ENCODE data around the gene KIF3A. TPM values are rescaled to one million over a fixed set of nuclear protein-coding genes. Genes with fewer than 3 reads are reported as not detected.

Gene KIF3A
- total and polyA plus RNA-seq, 7 experiments from 2014 or later = 7.5 to 30.0 (median 11.4) TPM

GRCh38 chr5:132718544-132719312 lies 18.6 kb downstream of the KIF3A start:
- H3K27me3 ChIP-seq (ENCODE audit: control insufficient read depth in 2 of 2, insufficient read depth in 2 of 2, low read length in 2 of 2) = no peaks in the 10 kb centered on the region
- no peaks in the 10 kb centered on the region for H3K27me3 Mint-ChIP-seq
- H3K27ac ChIP-seq (ENCODE audit: low read depth, low read length) = no peak overlapping the region
- H3K9me3 ChIP-seq (ENCODE audit: control insufficient read depth in 2 of 3, low read length in 3 of 3) = no peaks in the 10 kb centered on the region
- no peak overlapping the region for H3K4me3 Mint-ChIP-seq
- DNase-seq = no peak
- peaks cover 0 to 9% (median 4%) of the 10 kb centered on the region in 3 experiments for H3K36me3 ChIP-seq (ENCODE audit: control insufficient read depth in 2 of 3, insufficient read depth in 3 of 3, low read length in 3 of 3)
- no peaks in the 10 kb centered on the region for H3K9me3 Mint-ChIP-seq
- peaks cover 0 to 40% (median 15%) of the 10 kb centered on the region in 5 donors for H3K36me3 Mint-ChIP-seq
- H3K4me1 ChIP-seq (ENCODE audit: control insufficient read depth in 2 of 2, insufficient read depth in 2 of 2, low read length in 2 of 2) = no peaks in the 10 kb centered on the region
- peaks cover 0 to 15% (median 9%) of the 10 kb centered on the region in 7 donors for H3K4me1 Mint-ChIP-seq
- intact Hi-C loops (cut with micrococcal nuclease) = loop anchor here in 1 of 2 donors (10.0 kb wide), 1 partner anchor 94 kb away; no protein-coding TSS in a partner anchor
- POLR2A ChIA-PET = no interaction called here
- ATAC-seq = no peak
- CTCF ChIA-PET = no interaction called here
- H3K27ac Mint-ChIP-seq = no peak overlapping the region
- H3K4me3 ChIP-seq (ENCODE audit: low read length) = no peak overlapping the region

DNA sequence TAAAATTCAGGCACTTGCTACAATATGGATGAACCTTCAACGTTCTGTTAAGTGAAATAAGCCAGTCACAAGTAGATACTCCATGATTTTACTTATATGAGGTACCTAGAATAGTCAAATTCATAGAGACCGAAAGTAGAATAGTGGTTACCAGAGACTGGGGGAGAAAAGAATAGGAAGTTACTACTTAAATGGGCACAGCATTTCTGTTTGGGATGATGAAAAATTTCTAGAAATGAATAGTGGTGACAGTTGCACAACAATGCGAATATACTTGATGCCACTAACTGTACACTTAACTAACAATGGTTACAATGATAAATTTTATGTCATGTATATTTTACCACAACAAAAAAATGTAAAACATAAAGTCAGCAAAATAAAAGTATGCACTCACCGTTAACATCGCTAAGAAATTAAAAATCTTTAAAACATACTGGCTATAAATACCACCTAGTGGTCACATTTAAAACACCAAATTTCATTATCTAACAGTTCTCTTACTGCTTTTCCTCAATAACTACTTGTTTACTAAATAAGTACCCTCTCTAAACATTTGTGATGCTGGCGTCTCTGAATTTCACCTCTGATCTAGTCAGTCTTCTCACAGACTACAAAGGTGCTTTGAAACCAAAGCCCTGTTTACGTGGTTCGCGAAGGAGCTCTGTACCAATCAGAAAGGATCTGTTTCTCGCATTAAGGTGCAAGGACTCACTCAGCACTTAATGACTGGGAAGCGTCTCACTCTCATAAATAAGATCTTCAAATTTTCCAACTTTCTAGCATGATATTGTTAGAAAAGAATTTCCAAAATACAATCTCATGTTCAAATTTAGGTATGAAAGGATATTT lies 22.7 kb downstream of the KIF3A start:
- POLR2A ChIA-PET = interaction anchor here (0.8 to 1.4 kb wide), 3 partner anchors 10 to 1142 kb away, joined by 3 to 4 read pairs (median 3); partner anchors contain the start of gene SEPTIN8
- DNase-seq (peak in 5 of 9 donors; percentile 6 to 23 (median 14)), ATAC-seq (peak; percentile 34)
- CTCF ChIA-PET = interaction anchor here (0.6 kb wide), 1 partner anchor 15 kb away, joined by 3 read pairs; no protein-coding TSS in a partner anchor
- intact Hi-C loops (cut with micrococcal nuclease) = loop anchor here (1.0 to 10.0 kb wide), 5 partner anchors 90 to 330 kb away; no protein-coding TSS in a partner anchor
- H3K27ac Mint-ChIP-seq = peak overlapping the region in 3 of 9 donors; percentile 22 to 78 (median 60)
- H3K27me3 ChIP-seq (ENCODE audit: control insufficient read depth in 2 of 2, insufficient read depth in 2 of 2, low read length in 2 of 2) = no peaks in the 10 kb centered on the region
- H3K27ac ChIP-seq (ENCODE audit: low read depth, low read length) = no peak overlapping the region
- no peaks in the 10 kb centered on the region for H3K27me3 Mint-ChIP-seq
- peaks cover 0 to 1% (median 0%) of the 10 kb centered on the region in 11 donors for H3K9me3 Mint-ChIP-seq
- peak overlapping the region in 6 of 10 donors; percentile 28 to 70 (median 46) for H3K4me3 Mint-ChIP-seq
- peaks cover 0 to 20% (median 9%) of the 10 kb centered on the region in 7 donors for H3K4me1 Mint-ChIP-seq
- H3K36me3 ChIP-seq (ENCODE audit: control insufficient read depth in 2 of 3, insufficient read depth in 3 of 3, low read length in 3 of 3) = peaks cover 0 to 1% (median 0%) of the 10 kb centered on the region in 3 experiments
- peaks cover 4 to 30% (median 13%) of the 10 kb centered on the region in 5 donors for H3K36me3 Mint-ChIP-seq
- H3K9me3 ChIP-seq (ENCODE audit: control insufficient read depth in 2 of 3, low read length in 3 of 3) = no peaks in the 10 kb centered on the region
- no peaks in the 10 kb centered on the region for H3K4me1 ChIP-seq (ENCODE audit: control insufficient read depth in 2 of 2, insufficient read depth in 2 of 2, low read length in 2 of 2)
- no peak overlapping the region for H3K4me3 ChIP-seq (ENCODE audit: low read length)

DNA sequence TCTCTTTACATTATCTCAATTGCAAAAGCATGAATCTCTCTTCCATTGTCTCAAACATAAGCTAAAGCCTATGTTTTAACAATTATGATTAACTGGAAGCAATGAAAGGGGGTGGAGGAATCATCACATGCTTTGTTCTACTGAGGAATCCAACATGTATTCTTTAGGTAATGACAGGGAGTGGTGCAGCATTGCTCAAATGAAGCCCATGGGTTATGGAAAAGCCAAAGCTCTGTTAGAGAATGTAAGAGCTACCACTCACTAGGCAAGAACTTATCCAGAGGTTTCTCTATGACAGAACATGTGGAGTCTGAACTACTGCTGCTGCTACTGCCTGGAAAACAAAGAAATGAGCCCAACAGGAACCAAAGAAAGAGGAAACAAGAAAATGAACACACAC lies 28.7 kb downstream of the KIF3A start:
- Histone ChIP-seq H3K4me1 (ENCODE audit: control insufficient read depth in 2 of 2, insufficient read depth in 2 of 2, low read length in 2 of 2) (no peaks in the 10 kb centered on the region), H3K27me3 (ENCODE audit: control insufficient read depth in 2 of 2, insufficient read depth in 2 of 2, low read length in 2 of 2) (no peaks in the 10 kb centered on the region), H3K9me3 (ENCODE audit: control insufficient read depth in 2 of 3, low read length in 3 of 3) (no peaks in the 10 kb centered on the region), H3K27ac (ENCODE audit: low read depth, low read length) (no peak overlapping the region), H3K4me3 (ENCODE audit: low read length) (no peak overlapping the region), H3K36me3 (ENCODE audit: control insufficient read depth in 2 of 3, insufficient read depth in 3 of 3, low read length in 3 of 3) (no peaks in the 10 kb centered on the region)
- ChIA-PET POLR2A (interaction anchor here (0.6 kb wide), 1 partner anchor 199 kb away, joined by 3 read pairs; no protein-coding TSS in a partner anchor), CTCF (no interaction called here)
- no peaks in the 10 kb centered on the region for H3K27me3 Mint-ChIP-seq
- H3K36me3 Mint-ChIP-seq = peaks cover 5 to 33% (median 14%) of the 10 kb centered on the region in 5 donors
- H3K4me3 Mint-ChIP-seq = no peak overlapping the region
- H3K27ac Mint-ChIP-seq = no peak overlapping the region
- DNase-seq (no peak), ATAC-seq (no peak)
- H3K4me1 Mint-ChIP-seq = peaks cover 0 to 21% (median 0%) of the 10 kb centered on the region in 7 donors
- intact Hi-C loops (cut with micrococcal nuclease) = no loop called here
- peaks cover 0 to 1% (median 0%) of the 10 kb centered on the region in 11 donors for H3K9me3 Mint-ChIP-seq

DNA sequence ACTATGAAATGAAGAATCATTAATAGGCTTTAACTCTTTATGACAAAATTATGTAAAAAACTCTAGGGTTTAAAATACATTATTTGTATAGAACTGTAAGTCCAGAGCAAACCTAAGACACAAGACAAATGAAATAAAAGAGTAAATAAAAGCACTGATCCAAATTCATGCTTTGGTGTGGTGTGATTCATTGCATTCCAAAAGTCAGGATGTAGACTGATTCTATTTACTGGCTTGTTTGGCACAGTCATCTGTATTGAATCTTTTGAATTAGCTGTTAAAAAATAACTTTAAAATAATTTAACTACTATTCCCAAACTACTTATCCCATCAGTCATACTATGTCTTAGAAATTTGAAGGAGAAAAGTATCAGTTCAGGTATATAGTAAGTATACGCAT lies 32.5 kb downstream of the KIF3A start:
- Histone ChIP-seq H3K27me3 (ENCODE audit: control insufficient read depth in 2 of 2, insufficient read depth in 2 of 2, low read length in 2 of 2) (no peaks in the 10 kb centered on the region), H3K27ac (ENCODE audit: low read depth, low read length) (no peak overlapping the region), H3K36me3 (ENCODE audit: control insufficient read depth in 2 of 3, insufficient read depth in 3 of 3, low read length in 3 of 3) (peaks cover 0 to 15% (median 0%) of the 10 kb centered on the region in 3 experiments), H3K4me1 (ENCODE audit: control insufficient read depth in 2 of 2, insufficient read depth in 2 of 2, low read length in 2 of 2) (no peaks in the 10 kb centered on the region), H3K4me3 (ENCODE audit: low read length) (no peak overlapping the region), H3K9me3 (ENCODE audit: control insufficient read depth in 2 of 3, low read length in 3 of 3) (no peaks in the 10 kb centered on the region)
- H3K9me3 Mint-ChIP-seq = no peaks in the 10 kb centered on the region
- H3K27ac Mint-ChIP-seq = no peak overlapping the region
- no peak overlapping the region for H3K4me3 Mint-ChIP-seq
- peaks cover 0 to 28% (median 0%) of the 10 kb centered on the region in 7 donors for H3K4me1 Mint-ChIP-seq
- no peaks in the 10 kb centered on the region for H3K27me3 Mint-ChIP-seq
- H3K36me3 Mint-ChIP-seq = peaks cover 12 to 51% (median 33%) of the 10 kb centered on the region in 5 donors
- CTCF ChIA-PET = no interaction called here
- intact Hi-C loops (cut with micrococcal nuclease) = loop anchor here in 1 of 2 donors (5.0 kb wide), 1 partner anchor 43 kb away; no protein-coding TSS in a partner anchor
- POLR2A ChIA-PET = interaction anchor here (1.1 kb wide), 1 partner anchor 10 kb away, joined by 3 read pairs; no protein-coding TSS in a partner anchor
- DNase-seq (no peak), ATAC-seq (no peak)

GRCh38 chr5:132695956-132696355 lies 41.4 kb downstream of the KIF3A start:
- intact Hi-C loops (cut with micrococcal nuclease) = no loop called here
- POLR2A ChIA-PET = no interaction called here
- Mint-ChIP-seq H3K27ac (no peak overlapping the region), H3K36me3 (peaks cover 18 to 45% (median 35%) of the 10 kb centered on the region in 5 donors), H3K9me3 (peaks cover 0 to 2% (median 0%) of the 10 kb centered on the region in 11 donors), H3K4me3 (no peak overlapping the region), H3K27me3 (no peaks in the 10 kb centered on the region), H3K4me1 (peaks cover 0 to 21% (median 0%) of the 10 kb centered on the region in 7 donors)
- Histone ChIP-seq H3K4me1 (ENCODE audit: control insufficient read depth in 2 of 2, insufficient read depth in 2 of 2, low read length in 2 of 2) (peaks cover 0 to 4% of the 10 kb centered on the region in 2 donors), H3K27ac (ENCODE audit: low read depth, low read length) (no peak overlapping the region), H3K27me3 (ENCODE audit: control insufficient read depth in 2 of 2, insufficient read depth in 2 of 2, low read length in 2 of 2) (no peaks in the 10 kb centered on the region), H3K4me3 (ENCODE audit: low read length) (no peak overlapping the region), H3K9me3 (ENCODE audit: control insufficient read depth in 2 of 3, low read length in 3 of 3) (no peaks in the 10 kb centered on the region), H3K36me3 (ENCODE audit: control insufficient read depth in 2 of 3, insufficient read depth in 3 of 3, low read length in 3 of 3) (peaks cover 0 to 12% (median 0%) of the 10 kb centered on the region in 3 experiments)
- DNase-seq = no peak
- CTCF ChIA-PET = no interaction called here
- no peak for ATAC-seq

DNA sequence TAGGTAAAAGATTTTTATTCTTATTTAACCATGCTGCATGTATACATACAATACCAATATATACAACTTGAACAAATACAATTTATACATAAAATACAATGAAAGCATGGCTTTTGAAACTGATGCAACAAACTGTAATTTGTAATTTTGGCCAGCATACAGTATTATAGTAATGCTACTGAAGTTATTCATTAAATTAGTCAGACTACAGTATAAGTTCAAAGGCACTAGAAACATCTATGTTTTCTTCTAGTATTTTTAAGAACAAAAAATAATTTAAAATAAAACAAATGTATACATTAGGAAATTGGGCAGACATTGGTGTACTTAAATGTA lies 44.7 kb downstream of the KIF3A start:
- no peak for DNase-seq
- H3K36me3 Mint-ChIP-seq = peaks cover 5 to 31% (median 16%) of the 10 kb centered on the region in 5 donors
- Histone ChIP-seq H3K4me3 (ENCODE audit: low read length) (no peak overlapping the region), H3K9me3 (ENCODE audit: control insufficient read depth in 2 of 3, low read length in 3 of 3) (no peaks in the 10 kb centered on the region), H3K27me3 (ENCODE audit: control insufficient read depth in 2 of 2, insufficient read depth in 2 of 2, low read length in 2 of 2) (no peaks in the 10 kb centered on the region), H3K27ac (ENCODE audit: low read depth, low read length) (no peak overlapping the region), H3K36me3 (ENCODE audit: control insufficient read depth in 2 of 3, insufficient read depth in 3 of 3, low read length in 3 of 3) (no peaks in the 10 kb centered on the region), H3K4me1 (ENCODE audit: control insufficient read depth in 2 of 2, insufficient read depth in 2 of 2, low read length in 2 of 2) (peaks cover 16 to 18% of the 10 kb centered on the region in 2 donors)
- H3K9me3 Mint-ChIP-seq = peaks cover 0 to 2% (median 0%) of the 10 kb centered on the region in 11 donors
- H3K27ac Mint-ChIP-seq = no peak overlapping the region
- ChIA-PET POLR2A (no interaction called here), CTCF (no interaction called here)
- intact Hi-C loops (cut with micrococcal nuclease) = no loop called here
- H3K4me3 Mint-ChIP-seq = no peak overlapping the region
- no peaks in the 10 kb centered on the region for H3K27me3 Mint-ChIP-seq
- ATAC-seq = no peak
- peaks cover 17 to 33% (median 20%) of the 10 kb centered on the region in 7 donors for H3K4me1 Mint-ChIP-seq

Data from naive thymus-derived CD4-positive, alpha-beta T cell (primary cell).